WI38 (cell line): ENCODE data around the gene TRIM24.

Experiments
- H3K4me3 ChIP-seq: 2 replicates; pipeline ENCODE4 v1.5.1; 2011; ENCODE audit warnings: low read depth, mild to moderate bottlenecking, control low read depth, low read length
- TF ChIP-seq, protein P1 (sequence below): IDR thresholded peaks from 2 replicates; pipeline ENCODE4 v1.5.1; 2012; ENCODE audit warnings: low read depth, mild to moderate bottlenecking, control low read depth, low read length

TRIM24 gene

DNA sequence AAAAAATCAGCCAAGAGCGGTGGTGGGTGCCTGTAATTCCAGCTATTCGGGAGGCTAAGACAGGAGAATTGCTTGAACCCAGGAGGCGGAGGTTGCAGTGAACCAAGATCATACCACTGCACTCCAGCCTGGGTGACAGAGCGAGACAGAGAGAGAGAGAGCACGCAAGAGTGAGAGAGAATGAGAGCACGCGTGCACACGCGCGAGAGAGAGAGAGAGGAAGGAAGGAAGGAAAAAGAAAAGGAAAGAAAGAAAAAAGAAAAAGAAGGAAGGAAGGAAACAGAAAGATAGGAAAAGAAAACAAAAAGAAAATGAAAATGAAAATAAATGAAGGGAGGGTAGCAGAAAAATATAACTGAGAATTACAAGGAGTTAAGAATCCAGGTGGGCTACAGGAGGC lies 158.4 kb downstream of the TRIM24 start:
- TF ChIP-seq, protein P1, sequence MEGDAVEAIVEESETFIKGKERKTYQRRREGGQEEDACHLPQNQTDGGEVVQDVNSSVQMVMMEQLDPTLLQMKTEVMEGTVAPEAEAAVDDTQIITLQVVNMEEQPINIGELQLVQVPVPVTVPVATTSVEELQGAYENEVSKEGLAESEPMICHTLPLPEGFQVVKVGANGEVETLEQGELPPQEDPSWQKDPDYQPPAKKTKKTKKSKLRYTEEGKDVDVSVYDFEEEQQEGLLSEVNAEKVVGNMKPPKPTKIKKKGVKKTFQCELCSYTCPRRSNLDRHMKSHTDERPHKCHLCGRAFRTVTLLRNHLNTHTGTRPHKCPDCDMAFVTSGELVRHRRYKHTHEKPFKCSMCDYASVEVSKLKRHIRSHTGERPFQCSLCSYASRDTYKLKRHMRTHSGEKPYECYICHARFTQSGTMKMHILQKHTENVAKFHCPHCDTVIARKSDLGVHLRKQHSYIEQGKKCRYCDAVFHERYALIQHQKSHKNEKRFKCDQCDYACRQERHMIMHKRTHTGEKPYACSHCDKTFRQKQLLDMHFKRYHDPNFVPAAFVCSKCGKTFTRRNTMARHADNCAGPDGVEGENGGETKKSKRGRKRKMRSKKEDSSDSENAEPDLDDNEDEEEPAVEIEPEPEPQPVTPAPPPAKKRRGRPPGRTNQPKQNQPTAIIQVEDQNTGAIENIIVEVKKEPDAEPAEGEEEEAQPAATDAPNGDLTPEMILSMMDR: no peak
- H3K4me3 ChIP-seq: no peak overlapping the region

GRCh38 chr7:138618933-138619332 lies 158.9 kb downstream of the TRIM24 start:
- TF ChIP-seq, protein P1: no peak
- no peak overlapping the region for H3K4me3 ChIP-seq

DNA sequence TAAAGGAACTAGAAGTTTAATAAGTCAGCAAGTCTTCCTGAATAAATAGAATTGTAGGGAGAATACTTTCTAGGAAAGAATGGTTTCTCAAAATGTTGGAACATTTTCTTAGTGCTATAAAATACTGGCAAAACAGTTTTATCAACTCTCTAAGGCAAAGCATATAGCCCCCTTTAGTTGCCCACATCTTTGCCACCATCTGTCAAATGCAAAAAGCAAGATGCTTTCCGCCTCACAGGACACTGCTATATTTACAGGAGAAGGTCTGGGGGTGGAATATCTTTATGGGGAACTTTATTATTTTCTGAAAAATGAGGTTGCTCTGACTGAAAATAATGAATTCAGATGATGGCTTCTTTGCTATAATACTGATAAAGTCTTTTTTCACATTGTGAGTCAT lies 162.8 kb downstream of the TRIM24 start:
- TF ChIP-seq, protein P1: no peak
- no peak overlapping the region for H3K4me3 ChIP-seq

DNA sequence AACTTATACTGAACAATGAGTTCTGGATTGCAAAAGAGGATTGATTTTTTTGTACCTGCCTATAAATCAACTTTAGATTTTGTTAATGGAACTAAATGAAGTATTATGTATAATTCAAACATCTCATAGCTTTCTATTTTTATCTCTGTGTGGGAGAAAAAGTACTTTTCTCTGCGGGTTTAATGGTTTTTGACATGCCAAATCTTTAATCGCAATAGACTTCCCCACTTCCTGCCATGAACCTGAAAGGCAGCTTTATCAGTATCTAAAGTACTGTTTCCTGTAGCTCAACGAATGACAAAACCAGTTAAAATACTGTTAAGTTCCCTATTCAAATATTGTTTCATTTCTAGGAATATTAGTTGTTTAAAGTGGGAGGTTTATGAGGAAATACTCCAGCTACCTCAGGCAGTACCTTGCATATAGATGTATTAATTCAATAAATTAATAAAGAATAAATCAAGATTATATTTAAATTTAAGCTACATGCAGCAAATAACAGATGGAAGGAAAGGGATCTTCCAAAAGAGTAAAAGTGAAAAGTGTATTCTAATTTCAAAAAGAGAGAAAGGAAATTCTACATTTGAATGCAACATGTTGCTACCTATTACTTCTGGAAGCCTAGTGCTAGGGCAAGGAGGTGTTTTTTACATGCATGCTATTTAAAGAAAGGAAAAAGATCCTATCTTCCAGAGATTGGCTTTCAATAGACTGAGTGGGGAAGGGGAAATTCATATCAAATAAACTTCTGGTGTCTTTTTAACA lies 165.2 kb downstream of the TRIM24 start:
- TF ChIP-seq, protein P1: no peak

DNA sequence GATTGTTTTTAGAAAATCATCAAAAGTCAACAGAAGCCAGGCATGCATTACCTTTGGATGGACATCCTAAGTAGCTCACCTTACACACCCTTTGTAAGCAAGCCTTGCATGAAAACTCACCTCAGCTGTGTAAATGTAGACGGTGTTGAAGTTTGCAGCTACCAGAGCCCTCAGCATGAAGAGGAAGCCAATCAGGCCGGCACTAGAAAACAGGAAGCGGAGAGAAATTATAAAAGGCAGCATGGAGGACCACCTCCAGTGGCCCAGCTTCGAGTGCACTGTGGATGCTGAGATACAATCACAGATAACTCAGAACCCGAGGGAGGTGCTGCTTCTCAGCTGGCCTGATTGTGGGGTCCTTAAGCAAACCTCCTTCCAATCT lies 165.8 kb downstream of the TRIM24 start:
- no peak overlapping the region for H3K4me3 ChIP-seq
- TF ChIP-seq, protein P1: no peak

More for the DNA sequence above, 165.2 kb downstream of the TRIM24 start:
- H3K4me3 ChIP-seq: no peak overlapping the region

- TF ChIP-seq, protein P1: no peak
- no peak overlapping the region for H3K4me3 ChIP-seq
Observed at GRCh38 chr7:138626846-138627245, 166.8 kb downstream of the TRIM24 start.

DNA sequence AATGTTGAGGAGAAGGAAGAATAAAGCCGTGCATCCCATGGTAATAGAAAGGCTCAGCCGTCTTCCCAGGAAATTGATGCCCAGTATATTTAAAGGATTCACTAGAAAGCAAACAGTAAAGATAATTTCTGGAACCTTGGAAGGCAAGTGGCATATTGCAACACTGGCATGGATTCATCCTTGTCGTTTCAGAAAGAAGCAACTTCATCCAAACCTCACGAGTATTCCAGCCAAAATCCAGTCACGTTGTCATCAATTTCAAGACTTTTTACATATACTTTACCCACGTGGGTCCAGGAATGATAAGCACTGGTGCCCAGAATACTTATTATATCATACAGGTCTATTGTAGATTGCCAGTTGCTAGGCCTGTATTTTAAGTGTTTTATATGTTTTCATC lies 167.3 kb downstream of the TRIM24 start:
- TF ChIP-seq, protein P1: no peak
- H3K4me3 ChIP-seq: no peak overlapping the region
